HepG2 (cell line): ENCODE data around the gene PELI3. TPM values are rescaled to one million over a fixed set of nuclear protein-coding genes. Genes with fewer than 3 reads are reported as not detected.

Source experiments
- ATAC-seq: fragments of 200-7000 bp; cut with Tn5 transposase; 3 replicates; pipeline ENCODE4 v1.9.1; 2020; ENCODE audit warnings: mild to moderate bottlenecking, moderate library complexity
- BruUV-seq: library from RNA; stranded (reverse); fragments of 400-500 nt; replicated peaks from 2 replicates; lab custom pipeline; 2021; lab: Mats Ljungman, UMichigan
- CTCF ChIA-PET: fragments of 300-600 bp; formaldehyde crosslinking; extraction: SDS; loops from one replicate; lab custom pipeline; 2021; ENCODE audit warnings: low total read pairs, inconsistent platforms, low intra/inter-chr PET ratio; lab: Yijun Ruan, JAX
- POLR2A ChIA-PET: fragments of 350-600 bp; sonication (Branson Sonifier 250); formaldehyde crosslinking; loops from one replicate; lab custom pipeline; 2020; ENCODE audit warnings: antibody characterized with exemption, inconsistent platforms; lab: Yijun Ruan, JAX
- DNase-seq: peaks from one replicate; pipeline ENCODE4 v3.0.0-alpha.2; 2015; ENCODE audit warnings: low spot score
- FAIRE-seq: peaks from 3 replicates; lab custom pipeline; 2011; peaks lifted over from hg19 to GRCh38; lab: Jason Lieb, UNC
- H2AFZ ChIP-seq: one replicate; pipeline ENCODE4 v1.6.1; 2011; ENCODE audit warnings: low read length, inconsistent platforms
- H3K27ac ChIP-seq: fragments of 300-600 bp; 3 replicates; pipeline ENCODE4 v1.8.0; 2011; ENCODE audit warnings: mixed run types, mild to moderate bottlenecking, mixed read lengths, low read length, inconsistent platforms; ENCODE audit not compliant: insufficient read depth; ENCODE audit errors: extremely low read length
- H3K27me3 ChIP-seq, 2 experiments: fragments of 200-600 bp in 1 of 2; 2 replicates in 1 of 2; 3 replicates in 1 of 2; pipeline versions ENCODE4 v1.6.0 to v1.8.0; 2011; ENCODE audit warnings: low read length in 2 of 2, mild to moderate bottlenecking in 2 of 2, moderate library complexity in 2 of 2, inconsistent platforms in 1 of 2; ENCODE audit not compliant: insufficient read depth in 2 of 2, control insufficient read depth in 1 of 2
- H3K36me3 ChIP-seq, 2 experiments: fragments of 200-600 bp in 1 of 2; replicated peaks in 1 of 2; 2 replicates in 1 of 2; 3 replicates in 1 of 2; pipeline versions ENCODE4 v1.5.1 to v1.8.0; 2011; ENCODE audit warnings: low read length in 2 of 2, inconsistent platforms in 1 of 2; ENCODE audit not compliant: insufficient read depth in 2 of 2, control insufficient read depth in 1 of 2
- H3K4me1 ChIP-seq: 2 replicates; pipeline ENCODE4 v1.5.1; 2012; ENCODE audit warnings: low read length, inconsistent platforms; ENCODE audit not compliant: insufficient read depth
- H3K4me2 ChIP-seq: 2 replicates; pipeline ENCODE4 v1.6.0; 2011; ENCODE audit warnings: low read depth, low read length, inconsistent platforms
- H3K4me3 ChIP-seq, 3 experiments: fragments of 200-600 bp in 1 of 3; sonication (generic), shearing (Covaris generic) in 1 of 3; replicated peaks in 1 of 3; 2 replicates each; pipeline ENCODE4 v1.5.1; 2011 to 2016; ENCODE audit warnings: low read length in 3 of 3, inconsistent platforms in 2 of 3, low read depth in 2 of 3, mild to moderate bottlenecking in 2 of 3, control low read depth in 1 of 3, mixed read lengths in 1 of 3; ENCODE audit not compliant: insufficient read depth in 1 of 3
- H3K79me2 ChIP-seq: one replicate; pipeline ENCODE4 v1.6.1; 2011; ENCODE audit warnings: low read length, inconsistent platforms; ENCODE audit not compliant: insufficient read depth
- H3K9ac ChIP-seq: 2 replicates; pipeline ENCODE4 v1.6.0; 2011; ENCODE audit warnings: mild to moderate bottlenecking, low read depth, low read length, inconsistent platforms; ENCODE audit not compliant: insufficient read depth
- H3K9me3 ChIP-seq: 2 replicates; pipeline ENCODE4 v1.5.1; 2012; ENCODE audit warnings: mild to moderate bottlenecking, low read length
- H4K20me1 ChIP-seq: 2 replicates; pipeline ENCODE4 v1.6.0; 2011; ENCODE audit warnings: inconsistent platforms, mild to moderate bottlenecking, low read length, moderate library complexity; ENCODE audit not compliant: insufficient read depth
- DPF2 ChIP-seq: sonication (generic); formaldehyde crosslinking; IDR thresholded peaks from 2 replicates; pipeline ENCODE4 v1.4.0; 2020; ENCODE audit warnings: mild to moderate bottlenecking, low read depth, missing genetic modification reagents, borderline replicate concordance
- ELF3 ChIP-seq: IDR thresholded peaks from 2 replicates; pipeline ENCODE4 v1.6.1; 2016; ENCODE audit warnings: missing genetic modification reagents, missing compliant biosample characterization
- GZF1 ChIP-seq: sonication (generic); formaldehyde crosslinking; IDR thresholded peaks from 2 replicates; pipeline ENCODE4 v1.5.1; 2020; ENCODE audit warnings: mild to moderate bottlenecking, missing genetic modification reagents
- NFAT5 ChIP-seq: sonication (generic); formaldehyde crosslinking; IDR thresholded peaks from 2 replicates; pipeline ENCODE4 v1.4.0; 2020; ENCODE audit warnings: missing genetic modification reagents
- RELA ChIP-seq: sonication (generic); formaldehyde crosslinking; IDR thresholded peaks from 2 replicates; pipeline ENCODE4 v1.4.0; 2020; ENCODE audit warnings: missing genetic modification reagents
- TBX3 ChIP-seq: fragments of 450-650 bp; IDR thresholded peaks from 2 replicates; pipeline ENCODE4 v1.6.1; 2017; ENCODE audit warnings: antibody characterized with exemption, mild to moderate bottlenecking, inconsistent platforms, borderline replicate concordance
- WIZ ChIP-seq: sonication (generic); formaldehyde crosslinking; IDR thresholded peaks from 2 replicates; pipeline ENCODE4 v1.5.1; 2020; ENCODE audit warnings: mild to moderate bottlenecking, missing genetic modification reagents
- YEATS2 ChIP-seq: sonication (generic); formaldehyde crosslinking; IDR thresholded peaks from 2 replicates; pipeline ENCODE4 v1.4.0; 2020; ENCODE audit warnings: missing genetic modification reagents, borderline replicate concordance
- ZNF691 ChIP-seq: sonication (generic); formaldehyde crosslinking; IDR thresholded peaks from 2 replicates; pipeline ENCODE4 v1.4.0; 2020; ENCODE audit warnings: missing genetic modification reagents, low read depth, mild to moderate bottlenecking, borderline replicate concordance
- ZNF800 ChIP-seq: sonication (generic); formaldehyde crosslinking; IDR thresholded peaks from 2 replicates; pipeline ENCODE4 v1.4.0; 2020; ENCODE audit warnings: missing genetic modification reagents
- ZNF891 ChIP-seq: sonication (generic); formaldehyde crosslinking; IDR thresholded peaks from 2 replicates; pipeline ENCODE4 v1.5.0; 2020; ENCODE audit warnings: mild to moderate bottlenecking, missing genetic modification reagents
- WGBS: methylation state at CpG from one replicate; pipeline ENCODE4 v1.1.6; 2017; ENCODE audit warnings: low lambda C conversion rate; 5-methylcytosine and 5-hydroxymethylcytosine counted together
- in situ Hi-C: cut with HindIII; loops from 2 replicates; pipeline ENCODE4 v1.10.0; 2017; ENCODE audit warnings: low pct_unique_long_range_greater_than_20kb; ENCODE audit not compliant: extremely low pct_ligation_motif_present
- intact Hi-C: fragments of 100-400 bp; cut with micrococcal nuclease; formaldehyde crosslinking; loops from one replicate; pipeline ENCODE4 v1.10.0; 2022; ENCODE audit not compliant: unreplicated experiment
- polyA plus RNA-seq, 8 experiments: library from polyadenylated mRNA; depleted of rRNA in 3 of 8; stranded (reverse) in 7 of 8; unstranded in 1 of 8; fragments of >200 nt; fragmentation: Illumina TruSeq in 4 of 8; extraction: Trizol in 4 of 8; gene quantifications; 2 replicates each; pipeline versions ENCODE4 v1.2.1 to v1.2.3, GENCODE V29; 2011 to 2016; ENCODE audit warnings: low read depth in 4 of 8, missing spikeins in 1 of 8, mixed read lengths in 1 of 8; ENCODE audit not compliant: insufficient read depth in 1 of 8
- total RNA-seq, 5 experiments: library from RNA; depleted of rRNA; stranded (reverse); fragments of >200 nt; fragmentation: Illumina TruSeq; extraction: Trizol; gene quantifications; 2 replicates each; pipeline ENCODE4 v1.2.3, GENCODE V29; 2016; ENCODE audit warnings: low read depth in 1 of 5
- TF ChIP-seq, protein P1 (sequence below): sonication (generic); formaldehyde crosslinking; IDR thresholded peaks from 2 replicates; pipeline ENCODE4 v1.4.0; 2020; ENCODE audit warnings: mild to moderate bottlenecking, missing genetic modification reagents
- TF ChIP-seq, protein P2 (sequence below): IDR thresholded peaks from 2 replicates; pipeline ENCODE4 v1.6.1; 2016; ENCODE audit warnings: mild to moderate bottlenecking

Gene PELI3
- total and polyA plus RNA-seq, 2 of the 13 experiments (the other 11 are each of a cell fraction or from before 2014, with no cell fraction given) = 2.0 to 4.0 TPM

DNA sequence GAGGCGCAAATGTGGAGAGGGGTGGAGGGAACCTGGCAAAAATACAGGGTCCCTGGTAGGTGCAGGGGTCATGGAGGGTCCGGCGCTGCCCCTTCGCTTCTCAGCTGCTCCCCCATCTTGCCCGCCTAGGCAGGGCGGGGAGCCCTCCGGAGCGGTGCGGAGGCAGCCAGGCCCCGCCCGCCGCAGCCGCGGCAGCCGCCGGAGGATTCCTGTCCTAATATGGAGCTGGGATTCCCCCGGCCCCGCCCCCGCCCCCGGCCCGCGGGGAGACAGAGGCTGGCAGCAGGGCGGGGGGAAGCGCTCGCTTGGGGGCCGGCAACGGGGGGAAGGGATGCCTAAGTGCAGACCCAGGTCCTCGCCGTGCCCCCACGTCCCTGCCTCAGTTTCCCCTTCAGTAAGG lies 46.9 kb upstream of the PELI3 start:
- intact Hi-C loops (no loop called here), in situ Hi-C loops (loop anchor here (25.0 kb wide), 1 partner anchor 417 kb away; the partner anchor contains the start of gene RCE1)
- no peaks in the 10 kb centered on the region for H3K9me3 ChIP-seq

More for the DNA sequence above, 46.9 kb upstream of the PELI3 start:
- ChIA-PET CTCF (no interaction called here), POLR2A (no interaction called here)
- H3K9ac ChIP-seq = no peak overlapping the region
- FAIRE-seq (no peak), ATAC-seq (no peak), DNase-seq (no peak)
- H4K20me1 ChIP-seq = peaks cover 17% of the 10 kb centered on the region; the same call in 1 of the 2 replicates
- no peaks in the 10 kb centered on the region for H3K4me1 ChIP-seq
- no TSS peak for BruUV-seq
- H3K36me3 ChIP-seq = no peaks in the 10 kb centered on the region
- H3K4me2 ChIP-seq = no peak overlapping the region
- no peaks in the 10 kb centered on the region for H3K79me2 ChIP-seq
- H3K4me3 ChIP-seq = no peak overlapping the region
- 47% methylated on average over 12 of the region's 30 CpGs for WGBS
- peaks cover 0 to 8% of the 10 kb centered on the region in 2 experiments; a peak in 1 of 5 replicates for H3K27me3 ChIP-seq
- TF ChIP-seq ZNF800 (no peak), RELA (CRISPR knock-in tag) (no peak), TBX3 (no peak), GZF1 (CRISPR knock-in tag) (no peak), ELF3 (no peak), ZNF691 (no peak), ZNF891 (no peak), NFAT5 (CRISPR knock-in tag) (no peak), DPF2 (CRISPR knock-in tag) (no peak), WIZ (CRISPR knock-in tag) (no peak), YEATS2 (CRISPR knock-in tag) (no peak)
- TF ChIP-seq, protein P1, sequence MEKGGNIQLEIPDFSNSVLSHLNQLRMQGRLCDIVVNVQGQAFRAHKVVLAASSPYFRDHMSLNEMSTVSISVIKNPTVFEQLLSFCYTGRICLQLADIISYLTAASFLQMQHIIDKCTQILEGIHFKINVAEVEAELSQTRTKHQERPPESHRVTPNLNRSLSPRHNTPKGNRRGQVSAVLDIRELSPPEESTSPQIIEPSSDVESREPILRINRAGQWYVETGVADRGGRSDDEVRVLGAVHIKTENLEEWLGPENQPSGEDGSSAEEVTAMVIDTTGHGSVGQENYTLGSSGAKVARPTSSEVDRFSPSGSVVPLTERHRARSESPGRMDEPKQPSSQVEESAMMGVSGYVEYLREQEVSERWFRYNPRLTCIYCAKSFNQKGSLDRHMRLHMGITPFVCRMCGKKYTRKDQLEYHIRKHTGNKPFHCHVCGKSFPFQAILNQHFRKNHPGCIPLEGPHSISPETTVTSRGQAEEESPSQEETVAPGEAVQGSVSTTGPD (CRISPR knock-in tag) = no peak
- TF ChIP-seq, protein P2, sequence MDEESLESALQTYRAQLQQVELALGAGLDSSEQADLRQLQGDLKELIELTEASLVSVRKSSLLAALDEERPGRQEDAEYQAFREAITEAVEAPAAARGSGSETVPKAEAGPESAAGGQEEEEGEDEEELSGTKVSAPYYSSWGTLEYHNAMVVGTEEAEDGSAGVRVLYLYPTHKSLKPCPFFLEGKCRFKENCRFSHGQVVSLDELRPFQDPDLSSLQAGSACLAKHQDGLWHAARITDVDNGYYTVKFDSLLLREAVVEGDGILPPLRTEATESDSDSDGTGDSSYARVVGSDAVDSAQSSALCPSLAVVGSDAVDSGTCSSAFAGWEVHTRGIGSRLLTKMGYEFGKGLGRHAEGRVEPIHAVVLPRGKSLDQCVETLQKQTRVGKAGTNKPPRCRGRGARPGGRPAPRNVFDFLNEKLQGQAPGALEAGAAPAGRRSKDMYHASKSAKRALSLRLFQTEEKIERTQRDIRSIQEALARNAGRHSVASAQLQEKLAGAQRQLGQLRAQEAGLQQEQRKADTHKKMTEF (CRISPR knock-in tag) = no peak
- H3K27ac ChIP-seq = no peak overlapping the region
- no peak overlapping the region for H2AFZ ChIP-seq
